HCT116 (cell line): ENCODE results near the gene NINJ1. TPM values are rescaled to one million over a fixed set of nuclear protein-coding genes. Genes with fewer than 3 reads are reported as not detected.

Experiments
- ATAC-seq: fragments of 200-7000 bp; cut with Tn5 transposase; 2 replicates; pipeline ENCODE4 v1.9.1; 2020; ENCODE audit warnings: mild to moderate bottlenecking, moderate library complexity
- BruUV-seq: library from RNA; stranded (reverse); fragments of 400-500 nt; replicated peaks from 2 replicates; lab custom pipeline; 2021; lab: Mats Ljungman, UMichigan
- CTCF ChIA-PET: fragments of 300-600 bp; sonication (Branson Sonifier 250); formaldehyde crosslinking; loops from one replicate; lab custom pipeline; 2021; ENCODE audit warnings: antibody characterized with exemption; lab: Charles Lee
- POLR2A ChIA-PET: fragments of 300-600, 350-600 bp; sonication (Branson Sonifier 250); formaldehyde crosslinking; loops from one replicate; lab custom pipeline; 2021; ENCODE audit warnings: antibody characterized with exemption; lab: Charles Lee
- RAD21 ChIA-PET, 2 experiments: fragments of 300-600 bp; sonication (Branson Sonifier 250); formaldehyde crosslinking; loops; one replicate each; lab custom pipeline; 2023; ENCODE audit warnings: low total read pairs in 2 of 2; ENCODE audit not compliant: uncharacterized antibody in 2 of 2, unreplicated experiment in 2 of 2, low non-redundant PET in 1 of 2; lab: Charles Lee
- DNase-seq: peaks from one replicate; pipeline ENCODE4 v3.0.0-alpha.2; 2010; ENCODE audit warnings: low read depth, low spot score
- H2AFZ ChIP-seq: fragments of 200-600 bp; shearing (Covaris generic), sonication (generic); 2 replicates; pipeline ENCODE4 v1.6.1; 2017; ENCODE audit warnings: low read depth, mixed run types, mixed read lengths, antibody characterized with exemption, low read length; ENCODE audit not compliant: poor library complexity, severe bottlenecking
- H3K27ac ChIP-seq: 2 replicates; pipeline ENCODE4 v1.5.1; 2012; ENCODE audit warnings: low read depth, low read length
- H3K27me3 ChIP-seq: fragments of 200-600 bp; sonication (generic); 2 replicates; pipeline ENCODE4 v1.6.1; 2016; ENCODE audit warnings: mixed run types, low read length, mixed read lengths; ENCODE audit not compliant: insufficient read depth
- H3K36me3 ChIP-seq, 2 experiments: fragments of 200-500 bp in 1 of 2; fragments of 200-600 bp in 1 of 2; sonication (Bioruptor generic) in 1 of 2; sonication (generic) in 1 of 2; 2 replicates each; pipeline versions ENCODE4 v1.5.1 to v1.6.1; 2014 to 2016; ENCODE audit warnings: low read length in 2 of 2, inconsistent platforms in 1 of 2, mixed read lengths in 1 of 2, mixed run types in 1 of 2; ENCODE audit not compliant: insufficient read depth in 2 of 2, control insufficient read depth in 1 of 2
- H3K4me1 ChIP-seq, 2 experiments: fragments of 200-600 bp in 1 of 2; sonication (generic) in 1 of 2; 2 replicates each; pipeline versions ENCODE4 v1.5.1 to v1.6.1; 2012 to 2017; ENCODE audit warnings: low read length in 2 of 2, inconsistent platforms in 1 of 2, mild to moderate bottlenecking in 1 of 2, mixed read lengths in 1 of 2, mixed run types in 1 of 2, moderate library complexity in 1 of 2; ENCODE audit not compliant: insufficient read depth in 2 of 2, control insufficient read depth in 1 of 2
- H3K4me2 ChIP-seq: fragments of 200-600 bp; sonication (generic); 2 replicates; pipeline ENCODE4 v1.6.1; 2017; ENCODE audit warnings: mixed run types, low read length, mixed read lengths
- H3K4me3 ChIP-seq, 2 experiments: fragments of 200-600 bp in 1 of 2; sonication (generic) in 1 of 2; replicated peaks in 1 of 2; 2 replicates each; pipeline ENCODE4 v1.5.1; 2011 to 2016; ENCODE audit warnings: low read length in 2 of 2, control low read depth in 1 of 2, low read depth in 1 of 2, mild to moderate bottlenecking in 1 of 2, mixed read lengths in 1 of 2, mixed run types in 1 of 2
- H3K79me2 ChIP-seq: fragments of 200-600 bp; sonication (generic); 2 replicates; pipeline ENCODE4 v1.6.1; 2017; ENCODE audit warnings: mild to moderate bottlenecking, mixed run types, low read length, moderate library complexity, mixed read lengths; ENCODE audit not compliant: insufficient read depth
- H3K9ac ChIP-seq: fragments of 200-600 bp; sonication (generic); 2 replicates; pipeline ENCODE4 v1.6.1; 2016; ENCODE audit warnings: low read length, mixed read lengths
- H3K9me2 ChIP-seq: fragments of 200-600 bp; sonication (generic), shearing (Covaris generic); 2 replicates; pipeline ENCODE4 v1.6.1; 2017; ENCODE audit warnings: mixed run types, mild to moderate bottlenecking, moderate library complexity; ENCODE audit not compliant: insufficient read depth
- H3K9me3 ChIP-seq, 2 experiments: fragments of 200-500 bp in 1 of 2; fragments of 200-600 bp in 1 of 2; sonication (Bioruptor generic) in 1 of 2; sonication (generic) in 1 of 2; 2 replicates each; pipeline ENCODE4 v1.6.1; 2014 to 2017; ENCODE audit warnings: low read length in 2 of 2, mixed read lengths in 2 of 2, inconsistent platforms in 1 of 2, low read depth in 1 of 2, mild to moderate bottlenecking in 1 of 2, mixed run types in 1 of 2, moderate library complexity in 1 of 2; ENCODE audit not compliant: control insufficient read depth in 1 of 2, insufficient read depth in 1 of 2
- H4K20me1 ChIP-seq: fragments of 200-600 bp; sonication (generic), shearing (Covaris generic); 2 replicates; pipeline ENCODE4 v1.6.1; 2017; ENCODE audit warnings: mixed run types, mild to moderate bottlenecking, moderate library complexity; ENCODE audit not compliant: insufficient read depth
- CEBPB ChIP-seq: IDR thresholded peaks from 2 replicates; pipeline ENCODE4 v1.6.1; 2012; ENCODE audit warnings: low read depth
- EGR1 ChIP-seq: IDR thresholded peaks from 2 replicates; pipeline ENCODE4 v1.6.1; 2012; ENCODE audit warnings: low read depth
- ELF1 ChIP-seq: IDR thresholded peaks from 2 replicates; pipeline ENCODE4 v1.6.1; 2012; ENCODE audit warnings: low read depth, borderline replicate concordance
- EZH2 ChIP-seq: fragments of 200-600 bp; sonication (generic); IDR thresholded peaks from 2 replicates; pipeline ENCODE4 v1.6.1; 2017; ENCODE audit warnings: antibody characterized with exemption, mixed run types
- EZH2phosphoT487 ChIP-seq: fragments of 200-600 bp; IDR thresholded peaks from 2 replicates; pipeline ENCODE4 v1.6.1; 2018; ENCODE audit warnings: antibody characterized with exemption, borderline replicate concordance
- FOSL1 ChIP-seq: IDR thresholded peaks from 2 replicates; pipeline ENCODE4 v1.6.1; 2012; ENCODE audit warnings: low read depth
- JUND ChIP-seq: IDR thresholded peaks from 2 replicates; pipeline ENCODE4 v1.6.1; 2012
- POLR2A ChIP-seq: IDR thresholded peaks from 2 replicates; pipeline ENCODE4 v1.7.0; 2011; ENCODE audit warnings: borderline replicate concordance; ENCODE audit not compliant: insufficient read depth, insufficient read length; ENCODE audit errors: extremely low read depth
- POLR2AphosphoS5 ChIP-seq: IDR thresholded peaks from 2 replicates; pipeline ENCODE4 v1.6.1; 2011; ENCODE audit warnings: mild to moderate bottlenecking, low read depth, low read length, moderate library complexity
- RAD21 ChIP-seq: IDR thresholded peaks from 2 replicates; pipeline ENCODE4 v1.6.1; 2012; ENCODE audit warnings: low read depth, mild to moderate bottlenecking
- SIN3A ChIP-seq: IDR thresholded peaks from 2 replicates; pipeline ENCODE4 v1.6.1; 2012; ENCODE audit warnings: low read depth
- SP1 ChIP-seq: IDR thresholded peaks from 2 replicates; pipeline ENCODE4 v1.6.1; 2012; ENCODE audit warnings: low read depth
- SRF ChIP-seq: IDR thresholded peaks from 2 replicates; pipeline ENCODE4 v1.6.1; 2012; ENCODE audit warnings: low read depth
- TCF7L2 ChIP-seq: IDR thresholded peaks from 2 replicates; pipeline ENCODE4 v1.7.0; 2011; ENCODE audit warnings: borderline replicate concordance, inconsistent platforms; ENCODE audit not compliant: insufficient read depth, insufficient read length; ENCODE audit errors: extremely low read depth
- ZFX ChIP-seq: fragments of 450-650 bp; IDR thresholded peaks from 2 replicates; pipeline ENCODE4 v1.6.1; 2017
- ZNF274 ChIP-seq: fragments of 200-500 bp; sonication (Bioruptor generic); IDR thresholded peaks from 2 replicates; pipeline ENCODE4 v1.6.1; 2014; ENCODE audit warnings: mild to moderate bottlenecking, low read depth, low read length, inconsistent platforms
- intact Hi-C: fragments of 100-400 bp; cut with micrococcal nuclease; formaldehyde crosslinking; loops from 2 replicates; pipeline ENCODE4 v1.10.0; 2022
- total RNA-seq: library from RNA; stranded (reverse); gene quantifications from one replicate; pipeline ENCODE4 v1.2.1, GENCODE V29; 2021; ENCODE audit not compliant: unreplicated experiment
- TF ChIP-seq, protein P1 (sequence below): IDR thresholded peaks from 2 replicates; pipeline ENCODE4 v1.6.1; 2012
- TF ChIP-seq, protein P2 (sequence below): IDR thresholded peaks from 2 replicates; pipeline ENCODE4 v1.6.1; 2011; ENCODE audit warnings: mild to moderate bottlenecking, low read length, moderate library complexity; ENCODE audit not compliant: insufficient replicate concordance; ENCODE audit errors: extremely low read depth
- TF ChIP-seq, protein P3 (sequence below), 3 experiments: fragments of 200-600 bp in 1 of 3; sonication (generic) in 1 of 3; IDR thresholded peaks in 2 of 3; conservative IDR thresholded peaks in 1 of 3; 2 replicates each; pipeline ENCODE4 v1.5.1; 2012 to 2017; ENCODE audit warnings: low read depth in 2 of 3, low read length in 2 of 3, antibody characterized with exemption in 1 of 3, borderline replicate concordance in 1 of 3, control low read depth in 1 of 3, mild to moderate bottlenecking in 1 of 3, mixed read lengths in 1 of 3, mixed run types in 1 of 3, moderate library complexity in 1 of 3; ENCODE audit not compliant: insufficient read depth in 1 of 3
- TF ChIP-seq, protein P4 (sequence below): IDR thresholded peaks from 2 replicates; pipeline ENCODE4 v1.6.1; 2012; ENCODE audit warnings: low read depth

NINJ1 gene
- total RNA-seq, 1 experiment from 2014 or later, result 34.4 TPM

DNA sequence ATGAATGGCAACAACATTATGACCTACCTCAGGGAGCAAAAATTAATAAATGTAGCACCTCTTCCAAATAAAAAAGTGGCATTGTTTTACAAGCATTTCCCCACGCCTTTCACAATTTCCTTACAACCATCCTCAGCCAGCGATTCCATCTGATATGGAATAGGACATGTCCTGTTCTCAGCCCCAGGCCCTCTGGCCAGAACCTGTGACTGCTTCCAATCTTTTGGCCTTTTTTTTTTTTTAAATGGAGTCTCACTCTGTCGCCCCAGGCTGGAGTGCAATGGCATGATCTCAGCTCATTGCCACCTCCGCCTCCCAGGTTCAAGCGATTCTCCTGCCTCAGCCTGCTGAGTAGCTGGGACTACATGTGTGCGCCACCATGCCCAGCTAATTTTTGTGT is 33.1 kb upstream of the NINJ1 start:
- Histone ChIP-seq H3K27ac (no peak overlapping the region), H3K9ac (no peak overlapping the region), H3K9me2 (no peaks in the 10 kb centered on the region), H3K4me2 (no peak overlapping the region), H3K4me1 (peaks cover 0 to 4% of the 10 kb centered on the region in 2 experiments; a peak in 1 of 4 replicates), H2AFZ (no peak overlapping the region), H3K27me3 (no peaks in the 10 kb centered on the region), H4K20me1 (no peaks in the 10 kb centered on the region), H3K79me2 (no peaks in the 10 kb centered on the region), H3K4me3 (no peak overlapping the region), H3K9me3 (no peaks in the 10 kb centered on the region), H3K36me3 (no peaks in the 10 kb centered on the region)
- intact Hi-C loops, result loop anchor here (10.0 kb wide), 1 partner anchor 288 kb away; the partner anchor contains the start of genes FAM120A and FAM120AOS
- BruUV-seq, result no TSS peak
- DNase-seq (no peak), ATAC-seq (no peak)
- POLR2A ChIA-PET, result no interaction called here
- CTCF ChIA-PET, result interaction anchor here (0.8 to 1.2 kb wide), 2 partner anchors 13 to 135 kb away, joined by 3 read pairs; no protein-coding TSS in a partner anchor
- RAD21 ChIA-PET, result no interaction called here
- TF ChIP-seq EZH2phosphoT487 (no peak), SIN3A (no peak), ZNF274 (no peak), EGR1 (no peak), SRF (no peak), RAD21 (no peak), ELF1 (no peak), SP1 (no peak), ZFX (no peak), TCF7L2 (no peak), JUND (no peak), CEBPB (no peak), POLR2AphosphoS5 (no peak), POLR2A (no peak), FOSL1 (no peak), EZH2 (no peak)
- TF ChIP-seq, protein P1, sequence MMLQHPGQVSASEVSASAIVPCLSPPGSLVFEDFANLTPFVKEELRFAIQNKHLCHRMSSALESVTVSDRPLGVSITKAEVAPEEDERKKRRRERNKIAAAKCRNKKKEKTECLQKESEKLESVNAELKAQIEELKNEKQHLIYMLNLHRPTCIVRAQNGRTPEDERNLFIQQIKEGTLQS, result no peak
- TF ChIP-seq, protein P2, sequence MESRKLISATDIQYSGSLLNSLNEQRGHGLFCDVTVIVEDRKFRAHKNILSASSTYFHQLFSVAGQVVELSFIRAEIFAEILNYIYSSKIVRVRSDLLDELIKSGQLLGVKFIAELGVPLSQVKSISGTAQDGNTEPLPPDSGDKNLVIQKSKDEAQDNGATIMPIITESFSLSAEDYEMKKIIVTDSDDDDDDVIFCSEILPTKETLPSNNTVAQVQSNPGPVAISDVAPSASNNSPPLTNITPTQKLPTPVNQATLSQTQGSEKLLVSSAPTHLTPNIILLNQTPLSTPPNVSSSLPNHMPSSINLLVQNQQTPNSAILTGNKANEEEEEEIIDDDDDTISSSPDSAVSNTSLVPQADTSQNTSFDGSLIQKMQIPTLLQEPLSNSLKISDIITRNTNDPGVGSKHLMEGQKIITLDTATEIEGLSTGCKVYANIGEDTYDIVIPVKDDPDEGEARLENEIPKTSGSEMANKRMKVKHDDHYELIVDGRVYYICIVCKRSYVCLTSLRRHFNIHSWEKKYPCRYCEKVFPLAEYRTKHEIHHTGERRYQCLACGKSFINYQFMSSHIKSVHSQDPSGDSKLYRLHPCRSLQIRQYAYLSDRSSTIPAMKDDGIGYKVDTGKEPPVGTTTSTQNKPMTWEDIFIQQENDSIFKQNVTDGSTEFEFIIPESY, result no peak
- TF ChIP-seq, protein P3, sequence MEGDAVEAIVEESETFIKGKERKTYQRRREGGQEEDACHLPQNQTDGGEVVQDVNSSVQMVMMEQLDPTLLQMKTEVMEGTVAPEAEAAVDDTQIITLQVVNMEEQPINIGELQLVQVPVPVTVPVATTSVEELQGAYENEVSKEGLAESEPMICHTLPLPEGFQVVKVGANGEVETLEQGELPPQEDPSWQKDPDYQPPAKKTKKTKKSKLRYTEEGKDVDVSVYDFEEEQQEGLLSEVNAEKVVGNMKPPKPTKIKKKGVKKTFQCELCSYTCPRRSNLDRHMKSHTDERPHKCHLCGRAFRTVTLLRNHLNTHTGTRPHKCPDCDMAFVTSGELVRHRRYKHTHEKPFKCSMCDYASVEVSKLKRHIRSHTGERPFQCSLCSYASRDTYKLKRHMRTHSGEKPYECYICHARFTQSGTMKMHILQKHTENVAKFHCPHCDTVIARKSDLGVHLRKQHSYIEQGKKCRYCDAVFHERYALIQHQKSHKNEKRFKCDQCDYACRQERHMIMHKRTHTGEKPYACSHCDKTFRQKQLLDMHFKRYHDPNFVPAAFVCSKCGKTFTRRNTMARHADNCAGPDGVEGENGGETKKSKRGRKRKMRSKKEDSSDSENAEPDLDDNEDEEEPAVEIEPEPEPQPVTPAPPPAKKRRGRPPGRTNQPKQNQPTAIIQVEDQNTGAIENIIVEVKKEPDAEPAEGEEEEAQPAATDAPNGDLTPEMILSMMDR (IDR thresholded peaks at IDR 0.05 in 2 of 3, conservative IDR thresholded peaks at IDR 0.05 in 1 of 3; ENCODE audit: borderline replicate concordance in 1 of 3, insufficient read depth in 1 of 3, low read depth in 2 of 3, low read length in 2 of 3), result no peak
- TF ChIP-seq, protein P4, sequence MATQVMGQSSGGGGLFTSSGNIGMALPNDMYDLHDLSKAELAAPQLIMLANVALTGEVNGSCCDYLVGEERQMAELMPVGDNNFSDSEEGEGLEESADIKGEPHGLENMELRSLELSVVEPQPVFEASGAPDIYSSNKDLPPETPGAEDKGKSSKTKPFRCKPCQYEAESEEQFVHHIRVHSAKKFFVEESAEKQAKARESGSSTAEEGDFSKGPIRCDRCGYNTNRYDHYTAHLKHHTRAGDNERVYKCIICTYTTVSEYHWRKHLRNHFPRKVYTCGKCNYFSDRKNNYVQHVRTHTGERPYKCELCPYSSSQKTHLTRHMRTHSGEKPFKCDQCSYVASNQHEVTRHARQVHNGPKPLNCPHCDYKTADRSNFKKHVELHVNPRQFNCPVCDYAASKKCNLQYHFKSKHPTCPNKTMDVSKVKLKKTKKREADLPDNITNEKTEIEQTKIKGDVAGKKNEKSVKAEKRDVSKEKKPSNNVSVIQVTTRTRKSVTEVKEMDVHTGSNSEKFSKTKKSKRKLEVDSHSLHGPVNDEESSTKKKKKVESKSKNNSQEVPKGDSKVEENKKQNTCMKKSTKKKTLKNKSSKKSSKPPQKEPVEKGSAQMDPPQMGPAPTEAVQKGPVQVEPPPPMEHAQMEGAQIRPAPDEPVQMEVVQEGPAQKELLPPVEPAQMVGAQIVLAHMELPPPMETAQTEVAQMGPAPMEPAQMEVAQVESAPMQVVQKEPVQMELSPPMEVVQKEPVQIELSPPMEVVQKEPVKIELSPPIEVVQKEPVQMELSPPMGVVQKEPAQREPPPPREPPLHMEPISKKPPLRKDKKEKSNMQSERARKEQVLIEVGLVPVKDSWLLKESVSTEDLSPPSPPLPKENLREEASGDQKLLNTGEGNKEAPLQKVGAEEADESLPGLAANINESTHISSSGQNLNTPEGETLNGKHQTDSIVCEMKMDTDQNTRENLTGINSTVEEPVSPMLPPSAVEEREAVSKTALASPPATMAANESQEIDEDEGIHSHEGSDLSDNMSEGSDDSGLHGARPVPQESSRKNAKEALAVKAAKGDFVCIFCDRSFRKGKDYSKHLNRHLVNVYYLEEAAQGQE, result no peak
